Mesenchymal stem cell (in vitro differentiated cells and primary cell): ENCODE results near the gene HSPA1B.
A peak's percentile ranks its signal among the peaks of the same experiment; 100 is the strongest.
"Not testable (repeated sequence)": the region's sequence is repeated elsewhere in the genome, so short reads cannot be mapped to it uniquely, and the experiment has no call there.

Experiments used
- DNase-seq: peaks from one replicate; pipeline ENCODE4 v3.0.0-alpha.2; 2013
- H2AFZ ChIP-seq: one replicate; pipeline ENCODE4 v1.6.1; 2013; ENCODE audit warnings: low read depth, mild to moderate bottlenecking, control low read depth, inconsistent platforms, low read length, moderate library complexity
- H2AK5ac ChIP-seq: 2 replicates; pipeline ENCODE4 v1.6.1; 2013; ENCODE audit warnings: low read length, moderate library complexity, mild to moderate bottlenecking, inconsistent platforms; ENCODE audit not compliant: severe bottlenecking
- H2BK120ac ChIP-seq: one replicate; pipeline ENCODE4 v1.6.1; 2013; ENCODE audit warnings: low read depth, mild to moderate bottlenecking, inconsistent platforms, low read length, moderate library complexity
- H2BK12ac ChIP-seq, 2 experiments: one replicate each; pipeline ENCODE4 v1.6.1; 2013; ENCODE audit warnings: inconsistent platforms in 2 of 2, low read length in 2 of 2, mild to moderate bottlenecking in 2 of 2, moderate library complexity in 2 of 2, control low read depth in 1 of 2
- H2BK15ac ChIP-seq: one replicate; pipeline ENCODE4 v1.6.1; 2013; ENCODE audit warnings: mild to moderate bottlenecking, low read depth, inconsistent platforms; ENCODE audit not compliant: poor library complexity, severe bottlenecking
- H2BK5ac ChIP-seq: 2 replicates; pipeline ENCODE4 v1.6.1; 2013; ENCODE audit warnings: low read depth, mild to moderate bottlenecking, low read length, control low read depth, inconsistent platforms; ENCODE audit not compliant: poor library complexity, severe bottlenecking
- H3K14ac ChIP-seq, 2 experiments: one replicate each; pipeline ENCODE4 v1.6.1; 2013; ENCODE audit warnings: inconsistent platforms in 2 of 2, low read length in 2 of 2, control low read depth in 1 of 2, mild to moderate bottlenecking in 1 of 2, moderate library complexity in 1 of 2
- H3K18ac ChIP-seq, 2 experiments: one replicate each; pipeline ENCODE4 v1.6.1; 2013; ENCODE audit warnings: inconsistent platforms in 2 of 2, low read length in 2 of 2, control low read depth in 1 of 2, low read depth in 1 of 2, mild to moderate bottlenecking in 1 of 2
- H3K23ac ChIP-seq, 2 experiments: one replicate each; pipeline ENCODE4 v1.6.1; 2013; ENCODE audit warnings: inconsistent platforms in 2 of 2, low read length in 2 of 2, mild to moderate bottlenecking in 2 of 2, moderate library complexity in 2 of 2, control low read depth in 1 of 2
- H3K27ac ChIP-seq: 2 replicates; pipeline ENCODE4 v1.5.1; 2013; ENCODE audit warnings: mild to moderate bottlenecking, moderate library complexity, low read length, control low read depth, inconsistent platforms; ENCODE audit not compliant: poor library complexity, severe bottlenecking
- H3K27me3 ChIP-seq, 2 experiments: 2 replicates each; pipeline versions ENCODE4 v1.6.1 to v1.7.0; 2013; ENCODE audit warnings: low read length in 2 of 2, mild to moderate bottlenecking in 2 of 2, moderate library complexity in 2 of 2, control low read depth in 1 of 2, inconsistent platforms in 1 of 2; ENCODE audit not compliant: control insufficient read depth in 1 of 2, insufficient read depth in 1 of 2
- H3K36me3 ChIP-seq, 2 experiments: 2 replicates each; pipeline versions ENCODE4 v1.6.1 to v1.7.0; 2013; ENCODE audit warnings: low read length in 2 of 2, control low read depth in 1 of 2, inconsistent platforms in 1 of 2, low read depth in 1 of 2, mild to moderate bottlenecking in 1 of 2; ENCODE audit not compliant: insufficient read depth in 2 of 2, control insufficient read depth in 1 of 2
- H3K4ac ChIP-seq, 2 experiments: one replicate each; pipeline ENCODE4 v1.6.1; 2013; ENCODE audit warnings: inconsistent platforms in 2 of 2, low read length in 2 of 2, mild to moderate bottlenecking in 2 of 2, moderate library complexity in 2 of 2, control low read depth in 1 of 2, low read depth in 1 of 2
- H3K4me1 ChIP-seq: 2 replicates; pipeline ENCODE4 v1.6.1; 2013; ENCODE audit warnings: low read depth, low read length, control low read depth; ENCODE audit not compliant: control insufficient read depth, insufficient read depth
- H3K4me2 ChIP-seq: 2 replicates; pipeline ENCODE4 v1.6.1; 2013; ENCODE audit warnings: low read length, mild to moderate bottlenecking, inconsistent platforms; ENCODE audit not compliant: poor library complexity, severe bottlenecking
- H3K4me3 ChIP-seq, 2 experiments: 2 replicates each; pipeline versions ENCODE4 v1.5.1 to v1.7.0; 2013; ENCODE audit warnings: low read length in 2 of 2, mild to moderate bottlenecking in 2 of 2, control low read depth in 1 of 2, low read depth in 1 of 2; ENCODE audit not compliant: insufficient read depth in 1 of 2
- H3K79me1 ChIP-seq: replicated peaks from 2 replicates; pipeline ENCODE4 v1.6.1; 2013; ENCODE audit warnings: mild to moderate bottlenecking, control low read depth, low read length, inconsistent platforms; ENCODE audit not compliant: poor library complexity, severe bottlenecking
- H3K9ac ChIP-seq: 2 replicates; pipeline ENCODE4 v1.7.0; 2013; ENCODE audit warnings: mild to moderate bottlenecking, low read length, moderate library complexity
- H3K9me3 ChIP-seq: 2 replicates; pipeline ENCODE4 v1.7.0; 2013; ENCODE audit warnings: mild to moderate bottlenecking, low read length; ENCODE audit not compliant: control insufficient read depth
- H4K8ac ChIP-seq: one replicate; pipeline ENCODE4 v1.6.1; 2013; ENCODE audit warnings: inconsistent platforms, mild to moderate bottlenecking, low read length, moderate library complexity
- H4K91ac ChIP-seq: one replicate; pipeline ENCODE4 v1.6.1; 2013; ENCODE audit warnings: mild to moderate bottlenecking, low read length, inconsistent platforms
- WGBS: methylation state at CpG from one replicate; pipeline ENCODE4 v1.1.7; 2013; ENCODE audit warnings: mixed read lengths; 5-methylcytosine and 5-hydroxymethylcytosine counted together

The HSPA1B gene

GRCh38 chr6:31801031-31801927, 26.3 kb upstream of the HSPA1B start:
- not testable (repeated sequence) for H3K4me1 ChIP-seq, H3K4me2 ChIP-seq, H4K91ac ChIP-seq, H3K9ac ChIP-seq, H3K14ac ChIP-seq, H3K23ac ChIP-seq, H3K18ac ChIP-seq, H4K8ac ChIP-seq, H3K4ac ChIP-seq, H3K9me3 ChIP-seq, H2AK5ac ChIP-seq, H3K4me3 ChIP-seq, DNase-seq, H2BK5ac ChIP-seq, H2BK12ac ChIP-seq, H2BK120ac ChIP-seq, H3K27me3 ChIP-seq, H2BK15ac ChIP-seq, H2AFZ ChIP-seq, H3K27ac ChIP-seq
- 98% methylated on average over 4 of the region's 8 CpGs for WGBS
- Histone ChIP-seq H3K79me1 (peaks cover 16% of the 10 kb centered on the region), H3K36me3 (peaks cover 7 to 23% of the 10 kb centered on the region in 2 experiments)

- H4K8ac ChIP-seq = no peak overlapping the region
- H3K27ac ChIP-seq = peak overlapping the region; percentile 77
- H3K18ac ChIP-seq = no peak overlapping the region
- peak overlapping the region; percentile 60 for H2AFZ ChIP-seq
- peak overlapping the region; percentile 85 to 89 for H3K4me3 ChIP-seq
- H2AK5ac ChIP-seq = peak overlapping the region; percentile 73
- no peak overlapping the region for H4K91ac ChIP-seq
- 16% methylated on average over 6 of the region's 7 CpGs for WGBS
- H3K4ac ChIP-seq = peak overlapping the region; percentile 51 to 86
- no peak overlapping the region for H2BK5ac ChIP-seq
- H3K4me1 ChIP-seq = peaks cover 6% of the 10 kb centered on the region
- peak overlapping the region; percentile 79 for H3K4me2 ChIP-seq
- no peaks in the 10 kb centered on the region for H3K27me3 ChIP-seq
- no peak overlapping the region for H3K14ac ChIP-seq
- peaks cover 5 to 13% of the 10 kb centered on the region in 2 experiments for H3K36me3 ChIP-seq
- peaks cover 13% of the 10 kb centered on the region for H3K79me1 ChIP-seq
- H3K23ac ChIP-seq = peak overlapping the region in 1 of 2 experiments; percentile 13
- H2BK15ac ChIP-seq = no peak overlapping the region
- H2BK120ac ChIP-seq = no peak overlapping the region
- H3K9ac ChIP-seq = peak overlapping the region; percentile 94
- no peaks in the 10 kb centered on the region for H3K9me3 ChIP-seq
- H2BK12ac ChIP-seq = no peak overlapping the region
- peak; percentile 8 for DNase-seq
Observed at GRCh38 chr6:31805939-31806469, 21.5 kb upstream of the HSPA1B start.

GRCh38 chr6:31806470-31807272, 20.9 kb upstream of the HSPA1B start, which contains the start of gene LSM2:
LSM2 (minus strand) TSS chr6:31806966; CDS start chr6:31806757, 209 bp downstream.
- H3K4me1 ChIP-seq = peaks cover 6% of the 10 kb centered on the region
- peak within 1 kb of the TSS; percentile 83 for H3K27ac ChIP-seq
- H2AK5ac ChIP-seq = peak within 1 kb of the TSS; percentile 73
- WGBS = under 1% methylated on average over 44 of the region's 51 CpGs
- H3K18ac ChIP-seq = peak within 1 kb of the TSS; percentile 50 to 91
- H3K9me3 ChIP-seq = no peaks in the 10 kb centered on the region
- peak within 1 kb of the TSS in 1 of 2 experiments; percentile 38 for H2BK12ac ChIP-seq
- H3K4me3 ChIP-seq = peak within 1 kb of the TSS; percentile 85 to 89
- peak within 1 kb of the TSS; percentile 39 for H4K91ac ChIP-seq
- H4K8ac ChIP-seq = peak within 1 kb of the TSS; percentile 77
- peaks cover 13% of the 10 kb centered on the region for H3K79me1 ChIP-seq
- no peaks in the 10 kb centered on the region for H3K27me3 ChIP-seq
- H3K9ac ChIP-seq = peak within 1 kb of the TSS; percentile 94
- H2BK120ac ChIP-seq = no peak within 1 kb of the TSS
- peak within 1 kb of the TSS; percentile 79 for H3K4me2 ChIP-seq
- peak within 1 kb of the TSS; percentile 13 to 67 for H3K23ac ChIP-seq
- peak within 1 kb of the TSS in 1 of 2 experiments; percentile 91 for H3K14ac ChIP-seq
- peak within 1 kb of the TSS; percentile 69 for H2AFZ ChIP-seq
- H3K36me3 ChIP-seq = peaks cover 5 to 9% of the 10 kb centered on the region in 2 experiments
- H3K4ac ChIP-seq = peak within 1 kb of the TSS; percentile 51 to 86
- H2BK5ac ChIP-seq = peak within 1 kb of the TSS; percentile 79
- no peak within 1 kb of the TSS for H2BK15ac ChIP-seq
- peak; percentile 97 for DNase-seq
